IMR-90 (cell line): ENCODE measurements around the gene PTPRN2. TPM values are rescaled to one million over a fixed set of nuclear protein-coding genes. Genes with fewer than 3 reads are reported as not detected.

Experiments
- ATAC-seq: fragments of 200-7000 bp; cut with Tn5 transposase; 2 replicates; pipeline ENCODE4 v1.9.1; 2020; ENCODE audit warnings: low read depth, mild to moderate bottlenecking, moderate library complexity
- BruUV-seq: library from RNA; stranded (reverse); fragments of 400-500 nt; replicated peaks from 2 replicates; lab custom pipeline; 2021; lab: Mats Ljungman, UMichigan
- CTCF ChIA-PET: fragments of 300-600 bp; formaldehyde crosslinking; extraction: SDS; loops from one replicate; lab custom pipeline; 2021; ENCODE audit warnings: antibody characterized with exemption; lab: Yijun Ruan, JAX
- POLR2A ChIA-PET: fragments of 300-600 bp; sonication (Branson Sonifier 250); formaldehyde crosslinking; loops from one replicate; lab custom pipeline; 2022; ENCODE audit warnings: antibody characterized with exemption; ENCODE audit not compliant: unreplicated experiment; lab: Charles Lee
- DNase-seq: peaks from one replicate; pipeline ENCODE4 v3.0.0; 2013
- H2AFZ ChIP-seq: replicated peaks from 2 replicates; pipeline ENCODE3; 2013; ENCODE audit warnings: low read length, mild to moderate bottlenecking; ENCODE audit not compliant: poor library complexity
- H2AK5ac ChIP-seq: 2 replicates; pipeline ENCODE4 v1.6.1; 2013; ENCODE audit warnings: low read depth, low read length, inconsistent platforms
- H2AK9ac ChIP-seq: replicated peaks from 2 replicates; pipeline ENCODE3; 2013; ENCODE audit warnings: mild to moderate bottlenecking, low read depth, low read length, moderate library complexity; ENCODE audit not compliant: poor library complexity
- H2BK120ac ChIP-seq: 2 replicates; pipeline ENCODE4 v1.6.1; 2013; ENCODE audit warnings: low read depth, low read length, inconsistent platforms
- H2BK15ac ChIP-seq: 3 replicates; pipeline ENCODE4 v1.6.1; 2013; ENCODE audit warnings: low read depth, low read length, inconsistent platforms
- H2BK20ac ChIP-seq: 2 replicates; pipeline ENCODE4 v1.6.1; 2013; ENCODE audit warnings: low read depth, mild to moderate bottlenecking, inconsistent platforms, low read length, moderate library complexity
- H2BK5ac ChIP-seq: 2 replicates; pipeline ENCODE4 v1.6.1; 2013; ENCODE audit warnings: mild to moderate bottlenecking, low read depth, low read length, inconsistent platforms; ENCODE audit not compliant: poor library complexity, severe bottlenecking
- H3K14ac ChIP-seq: replicated peaks from 2 replicates; pipeline ENCODE4 v1.6.1; 2013; ENCODE audit warnings: low read depth, low read length, inconsistent platforms
- H3K18ac ChIP-seq: 2 replicates; pipeline ENCODE4 v1.6.1; 2013; ENCODE audit warnings: low read depth, low read length, control low read depth
- H3K23ac ChIP-seq: 2 replicates; pipeline ENCODE4 v1.6.1; 2013; ENCODE audit warnings: low read depth, low read length, inconsistent platforms
- H3K27ac ChIP-seq: 2 replicates; pipeline ENCODE4 v1.5.1; 2013; ENCODE audit warnings: mild to moderate bottlenecking, control low read depth, low read length; ENCODE audit not compliant: insufficient read depth
- H3K27me3 ChIP-seq: 2 replicates; pipeline ENCODE4 v1.6.1; 2013; ENCODE audit warnings: low read length; ENCODE audit not compliant: control insufficient read depth, insufficient read depth
- H3K36me3 ChIP-seq: 2 replicates; pipeline ENCODE4 v1.6.1; 2013; ENCODE audit warnings: low read length, mixed read lengths; ENCODE audit not compliant: control insufficient read depth, insufficient read depth
- H3K4ac ChIP-seq: 2 replicates; pipeline ENCODE4 v1.6.1; 2013; ENCODE audit warnings: low read depth, low read length, inconsistent platforms
- H3K4me1 ChIP-seq: 2 replicates; pipeline ENCODE4 v1.6.1; 2013; ENCODE audit warnings: low read length, mixed read lengths; ENCODE audit not compliant: control insufficient read depth, insufficient read depth
- H3K4me2 ChIP-seq: 2 replicates; pipeline ENCODE4 v1.6.1; 2013; ENCODE audit warnings: low read depth, mild to moderate bottlenecking, control low read depth, low read length, moderate library complexity
- H3K4me3 ChIP-seq: 2 replicates; pipeline ENCODE4 v1.5.1; 2013; ENCODE audit warnings: low read depth, mild to moderate bottlenecking, control low read depth, low read length, moderate library complexity; ENCODE audit not compliant: insufficient read depth
- H3K56ac ChIP-seq: 2 replicates; pipeline ENCODE4 v1.6.1; 2013; ENCODE audit warnings: low read length, inconsistent platforms; ENCODE audit not compliant: insufficient read depth; ENCODE audit errors: extremely low read depth
- H3K79me1 ChIP-seq, 2 experiments: 2 replicates each; pipeline ENCODE4 v1.6.1; 2013; ENCODE audit warnings: low read length in 2 of 2, inconsistent platforms in 1 of 2, low read depth in 1 of 2
- H3K9ac ChIP-seq: 2 replicates; pipeline ENCODE4 v1.6.1; 2013; ENCODE audit warnings: low read depth, low read length, control low read depth
- H3K9me1 ChIP-seq: 2 replicates; pipeline ENCODE4 v1.6.1; 2013; ENCODE audit warnings: low read length, inconsistent platforms; ENCODE audit not compliant: insufficient read depth
- H3K9me3 ChIP-seq: 2 replicates; pipeline ENCODE4 v1.6.1; 2013; ENCODE audit warnings: low read length; ENCODE audit not compliant: control insufficient read depth, insufficient read depth
- H4K20me1 ChIP-seq: 2 replicates; pipeline ENCODE4 v1.6.1; 2013; ENCODE audit warnings: low read length, inconsistent platforms; ENCODE audit not compliant: insufficient read depth
- H4K5ac ChIP-seq: 2 replicates; pipeline ENCODE4 v1.6.1; 2013; ENCODE audit warnings: mild to moderate bottlenecking, low read depth, low read length, control low read depth
- H4K8ac ChIP-seq, 2 experiments: 2 replicates each; pipeline ENCODE4 v1.6.1; 2013; ENCODE audit warnings: low read depth in 2 of 2, low read length in 2 of 2, control low read depth in 1 of 2, inconsistent platforms in 1 of 2
- H4K91ac ChIP-seq: 2 replicates; pipeline ENCODE4 v1.6.1; 2013; ENCODE audit warnings: low read depth, low read length, inconsistent platforms; ENCODE audit not compliant: insufficient read depth
- BHLHE40 ChIP-seq: fragments of 150-350 bp; IDR thresholded peaks from 2 replicates; pipeline ENCODE4 v1.6.1; 2016; ENCODE audit warnings: mild to moderate bottlenecking, low read depth, low read length
- CEBPB ChIP-seq: IDR thresholded peaks from 2 replicates; pipeline ENCODE4 v1.6.1; 2012; ENCODE audit warnings: low read depth, low read length, improper control_type of control experiment
- CHD1 ChIP-seq: IDR thresholded peaks from 2 replicates; pipeline ENCODE4 v1.6.1; 2012; ENCODE audit warnings: low read depth, low read length, improper control_type of control experiment
- CTCF ChIP-seq: conservative IDR thresholded peaks from 2 replicates; pipeline ENCODE4 v1.5.1; 2012; ENCODE audit warnings: mild to moderate bottlenecking, low read depth, low read length, improper control_type of control experiment
- FOS ChIP-seq: fragments of 150-350 bp; IDR thresholded peaks from 2 replicates; pipeline ENCODE4 v1.6.1; 2016; ENCODE audit warnings: low read depth, low read length
- MAFK ChIP-seq: IDR thresholded peaks from 2 replicates; pipeline ENCODE4 v1.6.1; 2012; ENCODE audit warnings: low read depth, low read length, improper control_type of control experiment
- MAZ ChIP-seq: IDR thresholded peaks from 2 replicates; pipeline ENCODE4 v1.6.1; 2012; ENCODE audit warnings: low read depth, mild to moderate bottlenecking, low read length, improper control_type of control experiment, moderate library complexity, borderline replicate concordance
- MXI1 ChIP-seq: IDR thresholded peaks from 2 replicates; pipeline ENCODE4 v1.6.1; 2012; ENCODE audit warnings: low read depth, mild to moderate bottlenecking, low read length, moderate library complexity, borderline replicate concordance
- NFE2L2 ChIP-seq: fragments of 150-350 bp; IDR thresholded peaks from 2 replicates; pipeline ENCODE4 v1.6.1; 2016; ENCODE audit warnings: low read depth, mild to moderate bottlenecking, low read length
- POLR2A ChIP-seq: IDR thresholded peaks from 2 replicates; pipeline ENCODE4 v1.6.1; 2012; ENCODE audit warnings: mild to moderate bottlenecking, low read depth, low read length
- RAD21 ChIP-seq: IDR thresholded peaks from 2 replicates; pipeline ENCODE4 v1.6.1; 2012; ENCODE audit warnings: low read length, improper control_type of control experiment
- RCOR1 ChIP-seq: IDR thresholded peaks from 2 replicates; pipeline ENCODE4 v1.6.1; 2012; ENCODE audit warnings: mild to moderate bottlenecking, low read length, improper control_type of control experiment; ENCODE audit not compliant: insufficient replicate concordance
- RFX5 ChIP-seq: IDR thresholded peaks from 2 replicates; pipeline ENCODE4 v1.8.0; 2012; ENCODE audit warnings: low read depth, mild to moderate bottlenecking, low read length, moderate library complexity
- SMC3 ChIP-seq: fragments of 150-350 bp; IDR thresholded peaks from 2 replicates; pipeline ENCODE4 v1.6.1; 2016; ENCODE audit warnings: low read depth, mild to moderate bottlenecking, antibody characterized with exemption, low read length, moderate library complexity
- USF2 ChIP-seq: fragments of 150-350 bp; IDR thresholded peaks from 2 replicates; pipeline ENCODE4 v1.6.1; 2017; ENCODE audit warnings: mild to moderate bottlenecking, antibody characterized with exemption, low read length, low read depth
- WGBS, 2 experiments: methylation state at CpG; one replicate each; pipeline versions ENCODE4 v1.1.5 to v1.1.7; 2013; ENCODE audit warnings: missing lambda C conversion rate in 2 of 2; ENCODE audit not compliant: insufficient read length in 1 of 2; ENCODE audit errors: extremely low coverage in 2 of 2; 5-methylcytosine and 5-hydroxymethylcytosine counted together
- dilution Hi-C: fragments of 300-500 bp; cut with HindIII; formaldehyde crosslinking; loops from one replicate; pipeline ENCODE4 v1.14.3; 2018; ENCODE audit warnings: low sequenced_read_pairs; ENCODE audit not compliant: unreplicated experiment
- in situ Hi-C: fragments of 300-500 bp; cut with MboI; formaldehyde crosslinking; loops from 3 replicates; pipeline ENCODE4 v1.14.3; 2019; ENCODE audit warnings: low sequenced_read_pairs, inconsistent platforms, mixed read lengths
- intact Hi-C: fragments of 100-400 bp; cut with micrococcal nuclease; formaldehyde crosslinking; loops from 2 replicates; pipeline ENCODE4 v1.10.0; 2022
- polyA plus RNA-seq, 3 experiments: library from polyadenylated mRNA; depleted of rRNA; stranded (reverse); fragments of >200 nt; gene quantifications; 2 replicates each; pipeline ENCODE4 v1.2.3, GENCODE V29; 2012; ENCODE audit warnings: low replicate concordance in 1 of 3
- total RNA-seq: library from RNA; depleted of rRNA; stranded (reverse); fragments of >200 nt; gene quantifications from 2 replicates; pipeline ENCODE4 v1.2.3, GENCODE V29; 2012
- TF ChIP-seq, protein P1 (sequence below): fragments of 150-350 bp; IDR thresholded peaks from 2 replicates; pipeline ENCODE4 v1.6.1; 2016; ENCODE audit warnings: low read depth, mild to moderate bottlenecking, low read length, moderate library complexity, borderline replicate concordance

Gene PTPRN2
- total and polyA plus RNA-seq, 2 of the 4 experiments (the other 2 are of a cell fraction), result 0.03 TPM; not detected in 1

- ChIA-PET CTCF (no interaction called here), POLR2A (no interaction called here)
- Histone ChIP-seq H4K91ac (no peak overlapping the region), H3K9me3 (peaks cover 42% of the 10 kb centered on the region), H4K20me1 (no peaks in the 10 kb centered on the region), H3K27me3 (no peaks in the 10 kb centered on the region), H3K4me2 (no peak overlapping the region), H3K23ac (no peak overlapping the region), H3K18ac (no peak overlapping the region), H2BK5ac (no peak overlapping the region), H3K14ac (no peak overlapping the region), H3K9ac (no peak overlapping the region), H3K4ac (no peak overlapping the region), H2AFZ (no peak overlapping the region), H2BK120ac (no peak overlapping the region), H4K5ac (no peak overlapping the region), H3K56ac (no peak overlapping the region), H4K8ac (no peak overlapping the region), H2AK9ac (no peak overlapping the region), H3K27ac (no peak overlapping the region), H3K9me1 (no peaks in the 10 kb centered on the region), H3K4me3 (no peak overlapping the region), H3K79me1 (no peaks in the 10 kb centered on the region), H3K36me3 (no peaks in the 10 kb centered on the region), H2BK15ac (no peak overlapping the region), H2BK20ac (no peak overlapping the region), H2AK5ac (no peak overlapping the region), H3K4me1 (no peaks in the 10 kb centered on the region)
- TF ChIP-seq CEBPB (no peak), SMC3 (no peak), MAFK (no peak), RAD21 (no peak), USF2 (no peak), RCOR1 (no peak), POLR2A (no peak), RFX5 (no peak), NFE2L2 (no peak), MXI1 (no peak), CHD1 (no peak), MAZ (no peak), FOS (no peak), CTCF (no peak), BHLHE40 (no peak)
- TF ChIP-seq, protein P1, sequence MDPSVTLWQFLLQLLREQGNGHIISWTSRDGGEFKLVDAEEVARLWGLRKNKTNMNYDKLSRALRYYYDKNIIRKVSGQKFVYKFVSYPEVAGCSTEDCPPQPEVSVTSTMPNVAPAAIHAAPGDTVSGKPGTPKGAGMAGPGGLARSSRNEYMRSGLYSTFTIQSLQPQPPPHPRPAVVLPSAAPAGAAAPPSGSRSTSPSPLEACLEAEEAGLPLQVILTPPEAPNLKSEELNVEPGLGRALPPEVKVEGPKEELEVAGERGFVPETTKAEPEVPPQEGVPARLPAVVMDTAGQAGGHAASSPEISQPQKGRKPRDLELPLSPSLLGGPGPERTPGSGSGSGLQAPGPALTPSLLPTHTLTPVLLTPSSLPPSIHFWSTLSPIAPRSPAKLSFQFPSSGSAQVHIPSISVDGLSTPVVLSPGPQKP, result no peak
- ATAC-seq (no peak), DNase-seq (no peak)
- in situ Hi-C loops (no loop called here), dilution Hi-C loops (no loop called here), intact Hi-C loops (no loop called here)
- no TSS peak for BruUV-seq
- WGBS, 2 experiments, result 60% methylated on average over 1 of the region's 12 CpGs; no CpG with 5 or more reads in 1 of the 2 experiments
Measured at GRCh38 chr7:157645539-157645938, 942.1 kb downstream of the PTPRN2 start.
